HCT116 (cell line): Measurements from ENCODE around the gene HORMAD2.

Source experiments
- ATF3 ChIP-seq: IDR thresholded peaks from 2 replicates; pipeline ENCODE4 v1.6.1; 2012
- CTCF ChIP-seq, 3 experiments: fragments of 200-600 bp in 1 of 3; sonication (generic) in 1 of 3; IDR thresholded peaks in 2 of 3; conservative IDR thresholded peaks in 1 of 3; 2 replicates each; pipeline ENCODE4 v1.5.1; 2012 to 2017; ENCODE audit warnings: low read depth in 2 of 3, low read length in 2 of 3, antibody characterized with exemption in 1 of 3, borderline replicate concordance in 1 of 3, control low read depth in 1 of 3, mild to moderate bottlenecking in 1 of 3, mixed read lengths in 1 of 3, mixed run types in 1 of 3, moderate library complexity in 1 of 3; ENCODE audit not compliant: insufficient read depth in 1 of 3
- ELF1 ChIP-seq: IDR thresholded peaks from 2 replicates; pipeline ENCODE4 v1.6.1; 2012; ENCODE audit warnings: low read depth, borderline replicate concordance
- EZH2 ChIP-seq: fragments of 200-600 bp; sonication (generic); IDR thresholded peaks from 2 replicates; pipeline ENCODE4 v1.6.1; 2017; ENCODE audit warnings: antibody characterized with exemption, mixed run types
- EZH2phosphoT487 ChIP-seq: fragments of 200-600 bp; IDR thresholded peaks from 2 replicates; pipeline ENCODE4 v1.6.1; 2018; ENCODE audit warnings: antibody characterized with exemption, borderline replicate concordance
- FOSL1 ChIP-seq: IDR thresholded peaks from 2 replicates; pipeline ENCODE4 v1.6.1; 2012; ENCODE audit warnings: low read depth
- JUND ChIP-seq: IDR thresholded peaks from 2 replicates; pipeline ENCODE4 v1.6.1; 2012
- MAX ChIP-seq: IDR thresholded peaks from 2 replicates; pipeline ENCODE4 v1.6.1; 2012
- POLR2A ChIP-seq: IDR thresholded peaks from 2 replicates; pipeline ENCODE4 v1.7.0; 2011; ENCODE audit warnings: borderline replicate concordance; ENCODE audit not compliant: insufficient read depth, insufficient read length; ENCODE audit errors: extremely low read depth
- POLR2AphosphoS5 ChIP-seq: IDR thresholded peaks from 2 replicates; pipeline ENCODE4 v1.6.1; 2011; ENCODE audit warnings: mild to moderate bottlenecking, low read depth, low read length, moderate library complexity
- RAD21 ChIP-seq: IDR thresholded peaks from 2 replicates; pipeline ENCODE4 v1.6.1; 2012; ENCODE audit warnings: low read depth, mild to moderate bottlenecking
- SP1 ChIP-seq: IDR thresholded peaks from 2 replicates; pipeline ENCODE4 v1.6.1; 2012; ENCODE audit warnings: low read depth
- TCF7L2 ChIP-seq: IDR thresholded peaks from 2 replicates; pipeline ENCODE4 v1.7.0; 2011; ENCODE audit warnings: borderline replicate concordance, inconsistent platforms; ENCODE audit not compliant: insufficient read depth, insufficient read length; ENCODE audit errors: extremely low read depth
- ZFX ChIP-seq: fragments of 450-650 bp; IDR thresholded peaks from 2 replicates; pipeline ENCODE4 v1.6.1; 2017

- TF ChIP-seq CTCF (IDR thresholded peaks at IDR 0.05 in 2 of 3, conservative IDR thresholded peaks at IDR 0.05 in 1 of 3; ENCODE audit: borderline replicate concordance in 1 of 3, insufficient read depth in 1 of 3, low read depth in 2 of 3, low read length in 2 of 3), result no peak
- TF ChIP-seq ZFX, result no peak
- TF ChIP-seq EZH2, result no peak
- TF ChIP-seq EZH2phosphoT487, result no peak
- no peak for TF ChIP-seq POLR2AphosphoS5
- TF ChIP-seq ELF1, result no peak
- no peak for TF ChIP-seq POLR2A
- no peak for TF ChIP-seq RAD21
- no peak for TF ChIP-seq SP1
- TF ChIP-seq MAX, result no peak
- no peak for TF ChIP-seq TCF7L2
- TF ChIP-seq ATF3, result no peak
- no peak for TF ChIP-seq JUND
- no peak for TF ChIP-seq FOSL1
Measured at GRCh38 chr22:30187094-30187493, 106.8 kb downstream of the HORMAD2 start.
